ENCODE measurements around the gene RAB28.

The RAB28 gene

GRCh38 chr4:13452927-13453579, 31.1 kb downstream of the RAB28 start:
- Histone ChIP-seq H3K23ac (ENCODE audit: low read depth, low read length, poor library complexity) (no peak overlapping the region), H2BK12ac (ENCODE audit: low read length) (no peak overlapping the region), H3K9ac (ENCODE audit: low read depth, low read length, poor library complexity) (no peak overlapping the region), H2BK15ac (ENCODE audit: low read length) (no peak overlapping the region), H3K4me2 (ENCODE audit: insufficient read depth, low read length, poor library complexity, severe bottlenecking) (no peak overlapping the region), H4K8ac (ENCODE audit: low read depth, low read length) (no peak overlapping the region), H3K79me1 (ENCODE audit: low read depth, low read length) (peaks cover 4% of the 10 kb centered on the region), H3K27me3 (ENCODE audit: control insufficient read depth in 3 of 3, insufficient read depth in 3 of 3, low read depth in 1 of 3, low read length in 3 of 3) (no peaks in the 10 kb centered on the region), H2AK5ac (ENCODE audit: low read depth, low read length) (no peak overlapping the region), H3K9me3 (replicated peaks in 1 of 2; ENCODE audit: control insufficient read depth in 2 of 2, insufficient read depth in 1 of 2, low read depth in 1 of 2, low read length in 2 of 2) (peaks cover 7 to 24% of the 10 kb centered on the region in 2 donors), H3K14ac (ENCODE audit: low read length) (no peak overlapping the region), H3K4me3 (ENCODE audit: low read length in 2 of 2) (no peak overlapping the region), H3K18ac (ENCODE audit: low read length) (no peak overlapping the region), H2AFZ (ENCODE audit: low read length) (no peak overlapping the region), H3K27ac (replicated peaks; ENCODE audit: low read length) (no peak overlapping the region), H3K4me1 (ENCODE audit: control insufficient read depth in 2 of 2, insufficient read depth in 1 of 2, low read depth in 1 of 2, low read length in 2 of 2) (no peaks in the 10 kb centered on the region), H2BK5ac (ENCODE audit: low read length) (no peak overlapping the region), H2BK120ac (ENCODE audit: low read depth, low read length) (no peak overlapping the region), H3K36me3 (replicated peaks in 1 of 2; ENCODE audit: control insufficient read depth in 2 of 2, insufficient read depth in 2 of 2, low read length in 2 of 2) (peaks cover 14 to 31% of the 10 kb centered on the region in 2 donors), H4K91ac (ENCODE audit: low read depth, low read length, poor library complexity) (no peak overlapping the region), H3K4ac (ENCODE audit: low read length) (no peak overlapping the region)
- DNase-seq (ENCODE audit: low spot score), result no peak
- whole genome bisulfite sequencing, 2 donors (ENCODE audit: extremely low coverage in 2 of 2, insufficient read length in 2 of 2, insufficient replicate concordance in 1 of 2), result no CpG with 5 or more reads among the region's 1 CpG

- Histone ChIP-seq H3K9me3 (replicated peaks in 1 of 2; ENCODE audit: control insufficient read depth in 2 of 2, insufficient read depth in 1 of 2, low read depth in 1 of 2, low read length in 2 of 2) (peaks cover 2 to 34% of the 10 kb centered on the region in 2 donors), H2AFZ (ENCODE audit: low read length) (no peak overlapping the region), H3K4ac (ENCODE audit: low read length) (no peak overlapping the region), H3K23ac (ENCODE audit: low read depth, low read length, poor library complexity) (no peak overlapping the region), H4K91ac (ENCODE audit: low read depth, low read length, poor library complexity) (no peak overlapping the region), H3K36me3 (replicated peaks in 1 of 2; ENCODE audit: control insufficient read depth in 2 of 2, insufficient read depth in 2 of 2, low read length in 2 of 2) (peaks cover 2 to 32% of the 10 kb centered on the region in 2 donors), H2BK5ac (ENCODE audit: low read length) (no peak overlapping the region), H3K4me1 (ENCODE audit: control insufficient read depth in 2 of 2, insufficient read depth in 1 of 2, low read depth in 1 of 2, low read length in 2 of 2) (peaks cover 0 to 11% of the 10 kb centered on the region in 2 donors), H3K18ac (ENCODE audit: low read length) (no peak overlapping the region), H2BK120ac (ENCODE audit: low read depth, low read length) (no peak overlapping the region), H2BK12ac (ENCODE audit: low read length) (no peak overlapping the region), H2AK5ac (ENCODE audit: low read depth, low read length) (no peak overlapping the region), H4K8ac (ENCODE audit: low read depth, low read length) (no peak overlapping the region), H3K4me3 (ENCODE audit: low read length in 2 of 2) (no peak overlapping the region), H3K79me1 (ENCODE audit: low read depth, low read length) (no peaks in the 10 kb centered on the region), H3K27me3 (ENCODE audit: control insufficient read depth in 3 of 3, insufficient read depth in 3 of 3, low read depth in 1 of 3, low read length in 3 of 3) (no peaks in the 10 kb centered on the region), H3K9ac (ENCODE audit: low read depth, low read length, poor library complexity) (no peak overlapping the region), H3K4me2 (ENCODE audit: insufficient read depth, low read length, poor library complexity, severe bottlenecking) (no peak overlapping the region), H2BK15ac (ENCODE audit: low read length) (no peak overlapping the region), H3K14ac (ENCODE audit: low read length) (no peak overlapping the region), H3K27ac (replicated peaks; ENCODE audit: low read length) (no peak overlapping the region)
- no peak for DNase-seq (ENCODE audit: low spot score)
- WGBS, 2 donors (ENCODE audit: extremely low coverage in 2 of 2, insufficient read length in 2 of 2, insufficient replicate concordance in 1 of 2), result no CpG with 5 or more reads among the region's 2 CpGs
Observed at GRCh38 chr4:13449590-13449989, 34.5 kb downstream of the RAB28 start.

GRCh38 chr4:13445841-13446790, 38.0 kb downstream of the RAB28 start:
- Histone ChIP-seq H2BK15ac (ENCODE audit: low read length) (no peak overlapping the region), H3K27ac (replicated peaks; ENCODE audit: low read length) (peak overlapping the region; percentile 79), H2AK5ac (ENCODE audit: low read depth, low read length) (no peak overlapping the region), H3K23ac (ENCODE audit: low read depth, low read length, poor library complexity) (no peak overlapping the region), H2BK5ac (ENCODE audit: low read length) (no peak overlapping the region), H3K18ac (ENCODE audit: low read length) (peak overlapping the region; percentile 44), H3K79me1 (ENCODE audit: low read depth, low read length) (no peaks in the 10 kb centered on the region), H3K4ac (ENCODE audit: low read length) (no peak overlapping the region), H3K9ac (ENCODE audit: low read depth, low read length, poor library complexity) (peak overlapping the region; percentile 85), H2BK120ac (ENCODE audit: low read depth, low read length) (no peak overlapping the region), H4K8ac (ENCODE audit: low read depth, low read length) (no peak overlapping the region), H3K27me3 (ENCODE audit: control insufficient read depth in 3 of 3, insufficient read depth in 3 of 3, low read depth in 1 of 3, low read length in 3 of 3) (no peaks in the 10 kb centered on the region), H3K4me2 (ENCODE audit: insufficient read depth, low read length, poor library complexity, severe bottlenecking) (no peak overlapping the region), H2AFZ (ENCODE audit: low read length) (no peak overlapping the region), H4K91ac (ENCODE audit: low read depth, low read length, poor library complexity) (no peak overlapping the region), H2BK12ac (ENCODE audit: low read length) (no peak overlapping the region), H3K36me3 (replicated peaks in 1 of 2; ENCODE audit: control insufficient read depth in 2 of 2, insufficient read depth in 2 of 2, low read length in 2 of 2) (peaks cover 0 to 38% of the 10 kb centered on the region in 2 donors), H3K9me3 (replicated peaks in 1 of 2; ENCODE audit: control insufficient read depth in 2 of 2, insufficient read depth in 1 of 2, low read depth in 1 of 2, low read length in 2 of 2) (peaks cover 0 to 21% of the 10 kb centered on the region in 2 donors), H3K4me1 (ENCODE audit: control insufficient read depth in 2 of 2, insufficient read depth in 1 of 2, low read depth in 1 of 2, low read length in 2 of 2) (peaks cover 0 to 11% of the 10 kb centered on the region in 2 donors), H3K4me3 (ENCODE audit: low read length in 2 of 2) (peak overlapping the region in 1 of 2 donors; percentile 73), H3K14ac (ENCODE audit: low read length) (no peak overlapping the region)
- peak; percentile 43 for DNase-seq (ENCODE audit: low spot score)
- no CpG with 5 or more reads among the region's 22 CpGs for WGBS, 2 donors (ENCODE audit: extremely low coverage in 2 of 2, insufficient read length in 2 of 2, insufficient replicate concordance in 1 of 2)

GRCh38 chr4:13441506-13441905, 42.6 kb downstream of the RAB28 start:
- no peak overlapping the region for H2BK15ac ChIP-seq (ENCODE audit: low read length)
- H3K27ac ChIP-seq (replicated peaks; ENCODE audit: low read length), result no peak overlapping the region
- no peak overlapping the region for H3K4me2 ChIP-seq (ENCODE audit: insufficient read depth, low read length, poor library complexity, severe bottlenecking)
- no peak overlapping the region for H2BK120ac ChIP-seq (ENCODE audit: low read depth, low read length)
- H3K36me3 ChIP-seq (replicated peaks in 1 of 2; ENCODE audit: control insufficient read depth in 2 of 2, insufficient read depth in 2 of 2, low read length in 2 of 2), result peaks cover 0 to 35% of the 10 kb centered on the region in 2 donors
- H3K23ac ChIP-seq (ENCODE audit: low read depth, low read length, poor library complexity), result no peak overlapping the region
- peaks cover 0 to 39% of the 10 kb centered on the region in 2 donors for H3K9me3 ChIP-seq (replicated peaks in 1 of 2; ENCODE audit: control insufficient read depth in 2 of 2, insufficient read depth in 1 of 2, low read depth in 1 of 2, low read length in 2 of 2)
- no peak overlapping the region for H3K18ac ChIP-seq (ENCODE audit: low read length)
- H3K27me3 ChIP-seq (ENCODE audit: control insufficient read depth in 3 of 3, insufficient read depth in 3 of 3, low read depth in 1 of 3, low read length in 3 of 3), result no peaks in the 10 kb centered on the region
- H4K91ac ChIP-seq (ENCODE audit: low read depth, low read length, poor library complexity), result no peak overlapping the region
- no peak overlapping the region for H3K4me3 ChIP-seq (ENCODE audit: low read length in 2 of 2)
- H2BK12ac ChIP-seq (ENCODE audit: low read length), result no peak overlapping the region
- no peak for DNase-seq (ENCODE audit: low spot score)
- H3K4me1 ChIP-seq (ENCODE audit: control insufficient read depth in 2 of 2, insufficient read depth in 1 of 2, low read depth in 1 of 2, low read length in 2 of 2), result peaks cover 0 to 10% of the 10 kb centered on the region in 2 donors
- H3K9ac ChIP-seq (ENCODE audit: low read depth, low read length, poor library complexity), result no peak overlapping the region
- H3K79me1 ChIP-seq (ENCODE audit: low read depth, low read length), result no peaks in the 10 kb centered on the region
- no peak overlapping the region for H3K14ac ChIP-seq (ENCODE audit: low read length)
- no peak overlapping the region for H2AFZ ChIP-seq (ENCODE audit: low read length)
- H2AK5ac ChIP-seq (ENCODE audit: low read depth, low read length), result no peak overlapping the region
- no peak overlapping the region for H2BK5ac ChIP-seq (ENCODE audit: low read length)
- H3K4ac ChIP-seq (ENCODE audit: low read length), result no peak overlapping the region
- H4K8ac ChIP-seq (ENCODE audit: low read depth, low read length), result no peak overlapping the region

Data from neuronal stem cell (in vitro differentiated cells).